ENCODE results near the gene EFCAB8. TPM values are rescaled to one million over a fixed set of nuclear protein-coding genes. Genes with fewer than 3 reads are reported as not detected.

EFCAB8 gene
- total RNA-seq, 1 donor from 2014 or later = not detected

DNA sequence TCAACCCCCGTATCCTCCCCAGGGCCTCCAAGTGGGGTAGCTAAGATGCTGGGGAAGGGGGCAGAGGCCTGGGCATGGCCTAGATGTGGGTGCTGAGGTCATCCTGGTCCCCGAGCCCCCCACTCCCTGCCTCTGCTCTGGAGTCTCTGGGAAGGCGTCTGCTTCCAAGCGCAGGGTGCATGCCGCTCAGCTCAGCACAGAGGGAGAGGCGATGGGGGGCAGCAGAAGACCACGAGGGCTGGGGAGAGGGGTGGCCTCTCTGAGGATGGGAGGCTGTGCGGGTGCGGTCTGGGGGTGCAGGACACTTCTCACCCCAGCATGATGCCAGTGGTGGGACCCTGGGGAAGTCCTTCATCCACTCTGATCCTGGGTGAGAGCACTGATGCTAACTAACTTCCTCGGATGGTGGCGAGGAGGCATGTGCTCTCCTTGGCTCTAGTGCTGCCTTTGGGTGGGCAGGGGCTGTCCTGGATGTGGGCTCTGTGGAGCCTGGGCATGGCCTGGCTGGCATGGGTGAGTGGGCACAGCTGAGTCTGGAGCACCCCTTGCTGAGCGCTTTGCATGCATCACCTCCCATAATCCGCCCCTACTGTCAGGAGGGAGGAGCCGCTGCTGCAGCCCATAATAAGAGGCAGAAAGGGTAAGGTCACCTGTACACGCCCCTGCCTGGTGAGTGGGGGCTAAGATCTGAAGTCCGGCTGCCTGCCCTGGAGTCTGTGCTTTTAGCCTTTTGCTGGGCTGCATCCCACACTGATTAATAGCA lies 34.7 kb downstream of the EFCAB8 start:
- TF ChIP-seq, protein P1, sequence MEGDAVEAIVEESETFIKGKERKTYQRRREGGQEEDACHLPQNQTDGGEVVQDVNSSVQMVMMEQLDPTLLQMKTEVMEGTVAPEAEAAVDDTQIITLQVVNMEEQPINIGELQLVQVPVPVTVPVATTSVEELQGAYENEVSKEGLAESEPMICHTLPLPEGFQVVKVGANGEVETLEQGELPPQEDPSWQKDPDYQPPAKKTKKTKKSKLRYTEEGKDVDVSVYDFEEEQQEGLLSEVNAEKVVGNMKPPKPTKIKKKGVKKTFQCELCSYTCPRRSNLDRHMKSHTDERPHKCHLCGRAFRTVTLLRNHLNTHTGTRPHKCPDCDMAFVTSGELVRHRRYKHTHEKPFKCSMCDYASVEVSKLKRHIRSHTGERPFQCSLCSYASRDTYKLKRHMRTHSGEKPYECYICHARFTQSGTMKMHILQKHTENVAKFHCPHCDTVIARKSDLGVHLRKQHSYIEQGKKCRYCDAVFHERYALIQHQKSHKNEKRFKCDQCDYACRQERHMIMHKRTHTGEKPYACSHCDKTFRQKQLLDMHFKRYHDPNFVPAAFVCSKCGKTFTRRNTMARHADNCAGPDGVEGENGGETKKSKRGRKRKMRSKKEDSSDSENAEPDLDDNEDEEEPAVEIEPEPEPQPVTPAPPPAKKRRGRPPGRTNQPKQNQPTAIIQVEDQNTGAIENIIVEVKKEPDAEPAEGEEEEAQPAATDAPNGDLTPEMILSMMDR (IDR thresholded peaks at IDR 0.05) = no peak
- Histone ChIP-seq H3K9me3 (no peaks in the 10 kb centered on the region), H3K27me3 (no peaks in the 10 kb centered on the region), H3K36me3 (no peaks in the 10 kb centered on the region), H3K4me1 (no peaks in the 10 kb centered on the region), H3K4me3 (no peak overlapping the region), H3K27ac (no peak overlapping the region)
- no peak for DNase-seq (ENCODE audit: low spot score in 2 of 2)
- intact Hi-C loops (cut with DNase I) = no loop called here

DNA sequence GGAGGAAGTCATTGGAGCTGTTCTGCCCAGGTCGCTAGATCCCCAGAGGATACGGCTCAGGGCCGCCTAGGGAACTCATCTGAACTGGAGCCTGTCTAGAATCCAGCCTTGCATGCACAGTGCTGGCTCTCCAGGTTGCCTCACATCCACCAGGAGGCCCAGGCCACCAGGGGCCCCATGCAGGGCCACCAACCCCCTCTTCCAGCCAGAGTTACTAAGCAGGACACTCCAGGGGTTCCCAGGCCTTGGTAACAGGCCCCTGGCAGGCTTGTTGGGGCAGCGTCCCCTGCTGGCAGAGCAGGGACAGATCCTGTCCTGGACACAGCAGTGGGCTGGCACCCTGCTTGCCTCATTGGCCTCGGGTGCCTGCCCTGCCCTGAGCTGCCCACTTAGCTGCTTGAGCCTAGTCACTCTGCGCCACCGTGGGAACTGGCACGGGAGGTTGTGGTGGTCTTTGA lies 35.3 kb downstream of the EFCAB8 start:
- no peaks in the 10 kb centered on the region for H3K36me3 ChIP-seq
- DNase-seq (ENCODE audit: low spot score in 2 of 2) = no peak
- no peaks in the 10 kb centered on the region for H3K9me3 ChIP-seq
- no peaks in the 10 kb centered on the region for H3K27me3 ChIP-seq
- H3K4me3 ChIP-seq = no peak overlapping the region
- no peaks in the 10 kb centered on the region for H3K4me1 ChIP-seq
- TF ChIP-seq, protein P1 (IDR thresholded peaks at IDR 0.05) = no peak
- intact Hi-C loops (cut with DNase I) = no loop called here
- no peak overlapping the region for H3K27ac ChIP-seq

DNA sequence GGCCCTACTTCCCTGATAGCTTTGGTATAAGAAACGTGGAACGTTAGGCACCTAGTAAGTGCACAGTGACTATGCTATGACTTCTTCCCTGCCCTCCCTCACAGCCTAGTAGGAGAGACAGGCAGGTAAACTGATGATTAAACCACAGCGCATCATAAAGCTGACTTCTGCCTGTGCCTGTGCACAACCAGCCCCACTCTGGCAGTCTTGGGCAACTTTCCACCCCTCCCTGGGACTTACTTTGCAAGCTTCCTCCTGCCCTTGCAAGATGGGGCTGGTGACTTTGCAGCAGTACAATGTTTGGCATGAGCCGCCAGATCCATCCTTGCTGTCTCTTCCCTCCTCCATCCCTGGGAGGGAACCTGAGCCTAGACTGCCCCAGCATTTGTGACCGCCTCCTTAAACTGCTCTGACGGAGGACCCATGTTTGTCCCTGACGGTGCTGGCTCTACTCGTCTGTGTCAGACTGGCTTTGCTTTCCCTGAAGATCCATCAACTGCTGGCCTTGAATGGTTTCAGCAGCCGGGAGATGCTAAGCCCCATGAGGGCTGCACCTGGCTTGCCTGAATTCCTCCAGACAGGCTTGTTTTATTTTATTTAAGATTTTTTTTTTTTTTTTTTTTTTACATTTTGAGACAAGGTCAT lies 36.1 kb downstream of the EFCAB8 start:
- Histone ChIP-seq H3K9me3 (no peaks in the 10 kb centered on the region), H3K27me3 (no peaks in the 10 kb centered on the region), H3K4me3 (no peak overlapping the region), H3K36me3 (no peaks in the 10 kb centered on the region), H3K27ac (no peak overlapping the region), H3K4me1 (no peaks in the 10 kb centered on the region)
- intact Hi-C loops (cut with DNase I) = no loop called here
- TF ChIP-seq, protein P1 (IDR thresholded peaks at IDR 0.05) = no peak
- DNase-seq (ENCODE audit: low spot score in 2 of 2) = no peak

DNA sequence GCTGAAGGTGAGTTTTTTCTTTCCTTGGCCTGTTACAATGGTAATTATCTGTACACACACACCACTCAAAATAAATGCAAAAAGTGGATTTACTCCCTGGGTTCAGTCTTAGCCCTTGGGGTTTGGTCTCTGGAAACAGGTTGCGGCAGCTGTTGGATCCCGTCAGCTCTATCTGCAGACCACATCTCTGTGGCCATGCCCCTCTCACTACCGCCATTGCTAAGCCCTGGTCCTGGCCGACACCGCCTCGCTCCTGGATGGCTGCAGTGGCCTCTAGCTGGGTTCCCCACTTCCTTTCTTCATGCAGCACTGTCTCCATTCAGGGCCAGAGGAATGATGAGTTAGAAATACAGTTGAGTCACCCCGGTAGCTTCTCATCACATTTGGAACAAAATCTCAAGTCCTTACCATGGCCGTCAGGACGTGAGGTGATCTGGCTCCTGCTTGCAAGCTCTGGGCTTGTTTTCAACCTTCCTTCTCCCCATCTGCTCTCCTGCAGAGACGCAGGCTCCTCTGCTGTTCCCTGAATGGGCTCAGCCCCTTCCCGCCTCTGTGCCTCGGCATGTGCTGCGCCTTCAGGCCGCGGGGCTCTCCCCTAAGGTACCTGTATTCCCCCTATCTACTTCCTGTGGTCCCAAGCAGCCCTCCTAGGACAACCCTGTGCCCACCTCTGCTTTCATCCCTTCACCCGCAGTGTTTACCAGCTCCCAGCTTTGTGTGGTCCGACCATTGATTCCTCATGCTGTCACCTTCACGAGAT lies 38.0 kb downstream of the EFCAB8 start:
- Histone ChIP-seq H3K27me3 (no peaks in the 10 kb centered on the region), H3K36me3 (no peaks in the 10 kb centered on the region), H3K4me1 (no peaks in the 10 kb centered on the region), H3K9me3 (no peaks in the 10 kb centered on the region), H3K27ac (no peak overlapping the region), H3K4me3 (no peak overlapping the region)
- DNase-seq (ENCODE audit: low spot score in 2 of 2) = no peak
- intact Hi-C loops (cut with DNase I) = no loop called here
- TF ChIP-seq, protein P1 (IDR thresholded peaks at IDR 0.05) = no peak

DNA sequence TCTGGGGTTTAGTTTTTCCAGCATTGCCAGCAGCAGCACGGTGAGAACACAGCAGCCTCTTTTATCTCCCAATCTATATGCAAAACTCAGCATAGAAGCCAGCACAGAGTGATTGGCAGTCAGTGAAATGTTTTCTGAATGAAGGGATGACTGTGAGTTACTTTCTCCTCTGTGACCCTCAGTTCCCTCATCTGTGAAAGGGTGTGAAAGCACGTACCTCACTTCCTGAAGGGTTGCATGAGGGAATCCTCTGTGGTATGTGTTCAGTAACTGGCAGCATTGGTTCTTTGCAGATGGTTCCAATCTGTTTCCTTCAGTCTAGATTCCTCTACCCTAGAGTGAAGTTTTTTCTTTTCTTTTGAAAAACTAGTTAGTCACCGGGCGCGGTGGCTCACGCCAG lies 40.0 kb downstream of the EFCAB8 start:
- intact Hi-C loops (cut with DNase I) = no loop called here
- Histone ChIP-seq H3K9me3 (no peaks in the 10 kb centered on the region), H3K27me3 (no peaks in the 10 kb centered on the region), H3K4me3 (no peak overlapping the region), H3K36me3 (no peaks in the 10 kb centered on the region), H3K27ac (no peak overlapping the region), H3K4me1 (no peaks in the 10 kb centered on the region)
- no peak for DNase-seq (ENCODE audit: low spot score in 2 of 2)
- TF ChIP-seq, protein P1 (IDR thresholded peaks at IDR 0.05) = no peak
